GM12878 (cell line): Measurements from ENCODE around the gene EPB41L4A. TPM values are rescaled to one million over a fixed set of nuclear protein-coding genes. Genes with fewer than 3 reads are reported as not detected.

ENCODE experiments used
- BACH1 ChIP-seq: fragments of 450-650 bp; IDR thresholded peaks from 2 replicates; pipeline ENCODE4 v1.6.1; 2017; ENCODE audit warnings: mild to moderate bottlenecking, borderline replicate concordance
- BHLHE40 ChIP-seq, 2 experiments: fragments of 450-650 bp in 1 of 2; IDR thresholded peaks; 2 replicates each; pipeline ENCODE4 v1.6.1; 2011 to 2017; ENCODE audit warnings: low read depth in 2 of 2, borderline replicate concordance in 1 of 2, improper control_type of control experiment in 1 of 2, low read length in 1 of 2, mild to moderate bottlenecking in 1 of 2
- IKZF2 ChIP-seq, 2 experiments: fragments of 450-650 bp; IDR thresholded peaks; 2 replicates each; pipeline ENCODE4 v1.6.1; 2017; ENCODE audit warnings: mild to moderate bottlenecking in 2 of 2, moderate library complexity in 2 of 2
- MTA3 ChIP-seq: IDR thresholded peaks from 2 replicates; pipeline ENCODE4 v1.6.1; 2012; ENCODE audit warnings: low read length, inconsistent platforms, borderline replicate concordance
- POLR2AphosphoS2 ChIP-seq: IDR thresholded peaks from 2 replicates; pipeline ENCODE4 v1.6.1; 2011; ENCODE audit warnings: low read depth, mild to moderate bottlenecking, low read length, improper control_type of control experiment, moderate library complexity
- SMARCA5 ChIP-seq: fragments of 450-650 bp; IDR thresholded peaks from 2 replicates; pipeline ENCODE4 v1.6.1; 2017; ENCODE audit warnings: mild to moderate bottlenecking
- SMC3 ChIP-seq: IDR thresholded peaks from 2 replicates; pipeline ENCODE4 v1.6.1; 2011; ENCODE audit warnings: low read length, improper control_type of control experiment, borderline replicate concordance
- TCF12 ChIP-seq: IDR thresholded peaks from 2 replicates; pipeline ENCODE4 v1.6.1; 2011; ENCODE audit warnings: low read depth, mild to moderate bottlenecking, low read length
- ZNF274 ChIP-seq: IDR thresholded peaks from one replicate; pipeline ENCODE4 v1.8.0; 2011; ENCODE audit not compliant: insufficient read length, insufficient read depth
- polyA plus RNA-seq, 11 experiments: library from polyadenylated mRNA; depleted of rRNA in 4 of 11; unstranded in 6 of 11; stranded (reverse) in 5 of 11; fragments of >200 nt; fragmentation: Nextera tagmentation in 4 of 11; fragmentation: Illumina TruSeq in 1 of 11; extraction: Ambion mirVana in 4 of 11; extraction: Trizol in 1 of 11; gene quantifications; 1 replicate in 1 of 11; 2 replicates in 10 of 11; pipeline versions ENCODE4 v1.2.1 to v1.2.3, GENCODE V29; 2011 to 2016; ENCODE audit warnings: inconsistent platforms in 2 of 11, missing spikeins in 2 of 11, low read depth in 1 of 11
- total RNA-seq, 4 experiments: library from RNA; depleted of rRNA in 3 of 4; stranded (reverse); fragments of >200 nt in 3 of 4; fragmentation: Illumina TruSeq in 1 of 4; extraction: Trizol in 1 of 4; gene quantifications; 2 replicates each; pipeline versions ENCODE4 v1.2.1 to v1.2.3, GENCODE V29; 2013 to 2021
- TF ChIP-seq, protein P1 (sequence below): fragments of 450-650 bp; IDR thresholded peaks from 2 replicates; pipeline ENCODE4 v1.6.1; 2016; ENCODE audit warnings: mild to moderate bottlenecking, moderate library complexity, borderline replicate concordance
- TF ChIP-seq, protein P2 (sequence below): fragments of 450-650 bp; IDR thresholded peaks from 2 replicates; pipeline ENCODE4 v1.6.1; 2018; ENCODE audit warnings: borderline replicate concordance, mild to moderate bottlenecking; ENCODE audit not compliant: partially characterized antibody

EPB41L4A gene
- total and polyA plus RNA-seq, 10 of the 15 experiments (the other 5 are each of a cell fraction or from before 2014, with no cell fraction given), result 0.10 to 0.67 (median 0.30) TPM

DNA sequence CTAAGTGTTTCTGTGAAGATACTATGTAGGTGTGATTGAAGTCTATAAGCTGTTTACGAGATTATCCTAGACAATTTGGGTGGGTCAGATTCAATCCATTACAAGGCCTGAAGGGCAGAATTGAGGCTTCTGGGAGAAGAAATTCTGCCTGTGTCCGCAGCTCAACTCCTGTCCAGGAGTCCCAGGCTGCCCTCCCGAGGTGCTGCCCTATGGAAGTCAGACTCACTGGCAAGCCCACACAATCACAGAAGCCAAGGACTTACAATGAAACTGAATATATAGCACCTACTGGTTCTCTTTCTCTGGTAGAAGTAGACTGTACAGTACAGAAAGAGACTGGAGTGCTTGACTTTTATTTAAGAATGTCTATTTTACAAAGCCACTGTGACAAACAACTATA lies 74.5 kb downstream of the EPB41L4A start (continued):
- TF ChIP-seq, protein P1, sequence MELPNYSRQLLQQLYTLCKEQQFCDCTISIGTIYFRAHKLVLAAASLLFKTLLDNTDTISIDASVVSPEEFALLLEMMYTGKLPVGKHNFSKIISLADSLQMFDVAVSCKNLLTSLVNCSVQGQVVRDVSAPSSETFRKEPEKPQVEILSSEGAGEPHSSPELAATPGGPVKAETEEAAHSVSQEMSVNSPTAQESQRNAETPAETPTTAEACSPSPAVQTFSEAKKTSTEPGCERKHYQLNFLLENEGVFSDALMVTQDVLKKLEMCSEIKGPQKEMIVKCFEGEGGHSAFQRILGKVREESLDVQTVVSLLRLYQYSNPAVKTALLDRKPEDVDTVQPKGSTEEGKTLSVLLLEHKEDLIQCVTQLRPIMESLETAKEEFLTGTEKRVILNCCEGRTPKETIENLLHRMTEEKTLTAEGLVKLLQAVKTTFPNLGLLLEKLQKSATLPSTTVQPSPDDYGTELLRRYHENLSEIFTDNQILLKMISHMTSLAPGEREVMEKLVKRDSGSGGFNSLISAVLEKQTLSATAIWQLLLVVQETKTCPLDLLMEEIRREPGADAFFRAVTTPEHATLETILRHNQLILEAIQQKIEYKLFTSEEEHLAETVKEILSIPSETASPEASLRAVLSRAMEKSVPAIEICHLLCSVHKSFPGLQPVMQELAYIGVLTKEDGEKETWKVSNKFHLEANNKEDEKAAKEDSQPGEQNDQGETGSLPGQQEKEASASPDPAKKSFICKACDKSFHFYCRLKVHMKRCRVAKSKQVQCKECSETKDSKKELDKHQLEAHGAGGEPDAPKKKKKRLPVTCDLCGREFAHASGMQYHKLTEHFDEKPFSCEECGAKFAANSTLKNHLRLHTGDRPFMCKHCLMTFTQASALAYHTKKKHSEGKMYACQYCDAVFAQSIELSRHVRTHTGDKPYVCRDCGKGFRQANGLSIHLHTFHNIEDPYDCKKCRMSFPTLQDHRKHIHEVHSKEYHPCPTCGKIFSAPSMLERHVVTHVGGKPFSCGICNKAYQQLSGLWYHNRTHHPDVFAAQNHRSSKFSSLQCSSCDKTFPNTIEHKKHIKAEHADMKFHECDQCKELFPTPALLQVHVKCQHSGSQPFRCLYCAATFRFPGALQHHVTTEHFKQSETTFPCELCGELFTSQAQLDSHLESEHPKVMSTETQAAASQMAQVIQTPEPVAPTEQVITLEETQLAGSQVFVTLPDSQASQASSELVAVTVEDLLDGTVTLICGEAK, result no peak
- TF ChIP-seq TCF12 (no peak), ZNF274 (no peak), POLR2AphosphoS2 (no peak), BHLHE40 (IDR thresholded peaks at IDR 0.05; ENCODE audit: borderline replicate concordance in 1 of 2, low read depth in 2 of 2, low read length in 1 of 2) (no peak), SMARCA5 (no peak), MTA3 (no peak), SMC3 (no peak), IKZF2 (IDR thresholded peaks at IDR 0.05) (no peak), BACH1 (no peak)
- TF ChIP-seq, protein P2, sequence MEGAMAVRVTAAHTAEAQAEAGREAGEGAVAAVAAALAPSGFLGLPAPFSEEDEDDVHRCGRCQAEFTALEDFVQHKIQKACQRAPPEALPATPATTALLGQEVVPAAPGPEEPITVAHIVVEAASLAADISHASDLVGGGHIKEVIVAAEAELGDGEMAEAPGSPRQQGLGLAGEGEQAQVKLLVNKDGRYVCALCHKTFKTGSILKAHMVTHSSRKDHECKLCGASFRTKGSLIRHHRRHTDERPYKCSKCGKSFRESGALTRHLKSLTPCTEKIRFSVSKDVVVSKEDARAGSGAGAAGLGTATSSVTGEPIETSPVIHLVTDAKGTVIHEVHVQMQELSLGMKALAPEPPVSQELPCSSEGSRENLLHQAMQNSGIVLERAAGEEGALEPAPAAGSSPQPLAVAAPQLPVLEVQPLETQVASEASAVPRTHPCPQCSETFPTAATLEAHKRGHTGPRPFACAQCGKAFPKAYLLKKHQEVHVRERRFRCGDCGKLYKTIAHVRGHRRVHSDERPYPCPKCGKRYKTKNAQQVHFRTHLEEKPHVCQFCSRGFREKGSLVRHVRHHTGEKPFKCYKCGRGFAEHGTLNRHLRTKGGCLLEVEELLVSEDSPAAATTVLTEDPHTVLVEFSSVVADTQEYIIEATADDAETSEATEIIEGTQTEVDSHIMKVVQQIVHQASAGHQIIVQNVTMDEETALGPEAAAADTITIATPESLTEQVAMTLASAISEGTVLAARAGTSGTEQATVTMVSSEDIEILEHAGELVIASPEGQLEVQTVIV, result no peak
